ENCODE data around the gene IL1RAPL1. TPM values are rescaled to one million over a fixed set of nuclear protein-coding genes. Genes with fewer than 3 reads are reported as not detected.

Gene IL1RAPL1
- total RNA-seq, 4 donors from 2014 or later, result 0.24 to 6.2 TPM; not detected in 2

GRCh38 chrX:29902004-29902403 is 1314.8 kb downstream of the IL1RAPL1 start:
- Histone ChIP-seq H3K27me3 (no peaks in the 10 kb centered on the region), H3K4me3 (no peak overlapping the region), H3K27ac (no peak overlapping the region), H3K4me1 (no peaks in the 10 kb centered on the region), H3K9me3 (no peaks in the 10 kb centered on the region), H3K36me3 (no peaks in the 10 kb centered on the region)
- intact Hi-C loops (cut with DNase I; ENCODE audit: low total_unique reads), result no loop called here
- DNase-seq, result no peak
- no peak for TF ChIP-seq CTCF (IDR thresholded peaks at IDR 0.05)
- TF ChIP-seq POLR2A (IDR thresholded peaks at IDR 0.05), result no peak

GRCh38 chrX:29903360-29903759 is 1316.1 kb downstream of the IL1RAPL1 start:
- H3K4me3 ChIP-seq, result no peak overlapping the region
- DNase-seq, result no peak
- intact Hi-C loops (cut with DNase I; ENCODE audit: low total_unique reads), result no loop called here
- no peaks in the 10 kb centered on the region for H3K4me1 ChIP-seq
- H3K27me3 ChIP-seq, result no peaks in the 10 kb centered on the region
- H3K9me3 ChIP-seq, result no peaks in the 10 kb centered on the region
- no peak for TF ChIP-seq POLR2A (IDR thresholded peaks at IDR 0.05)
- no peak for TF ChIP-seq CTCF (IDR thresholded peaks at IDR 0.05)
- no peak overlapping the region for H3K27ac ChIP-seq
- no peaks in the 10 kb centered on the region for H3K36me3 ChIP-seq

- intact Hi-C loops (cut with DNase I; ENCODE audit: low total_unique reads), result no loop called here
- TF ChIP-seq CTCF (IDR thresholded peaks at IDR 0.05), result no peak
- TF ChIP-seq POLR2A (IDR thresholded peaks at IDR 0.05), result no peak
- DNase-seq, result no peak
- Histone ChIP-seq H3K27ac (no peak overlapping the region), H3K27me3 (no peaks in the 10 kb centered on the region), H3K4me1 (no peaks in the 10 kb centered on the region), H3K9me3 (no peaks in the 10 kb centered on the region), H3K36me3 (no peaks in the 10 kb centered on the region), H3K4me3 (no peak overlapping the region)
Observed at GRCh38 chrX:29911673-29912072, 1324.4 kb downstream of the IL1RAPL1 start.

- no peaks in the 10 kb centered on the region for H3K9me3 ChIP-seq
- no peak for DNase-seq
- H3K27ac ChIP-seq, result no peak overlapping the region
- intact Hi-C loops (cut with DNase I; ENCODE audit: low total_unique reads), result no loop called here
- H3K36me3 ChIP-seq, result no peaks in the 10 kb centered on the region
- H3K27me3 ChIP-seq, result no peaks in the 10 kb centered on the region
- H3K4me1 ChIP-seq, result no peaks in the 10 kb centered on the region
- no peak overlapping the region for H3K4me3 ChIP-seq
- TF ChIP-seq POLR2A (IDR thresholded peaks at IDR 0.05) (no peak), CTCF (IDR thresholded peaks at IDR 0.05) (no peak)
Observed at GRCh38 chrX:29913647-29914046, 1326.4 kb downstream of the IL1RAPL1 start.

GRCh38 chrX:29922607-29923006 is 1335.4 kb downstream of the IL1RAPL1 start:
- H3K9me3 ChIP-seq, result no peaks in the 10 kb centered on the region
- no peaks in the 10 kb centered on the region for H3K36me3 ChIP-seq
- intact Hi-C loops (cut with DNase I; ENCODE audit: low total_unique reads), result no loop called here
- no peak overlapping the region for H3K27ac ChIP-seq
- no peaks in the 10 kb centered on the region for H3K27me3 ChIP-seq
- no peak overlapping the region for H3K4me3 ChIP-seq
- TF ChIP-seq POLR2A (IDR thresholded peaks at IDR 0.05) (no peak), CTCF (IDR thresholded peaks at IDR 0.05) (no peak)
- no peak for DNase-seq
- H3K4me1 ChIP-seq, result no peaks in the 10 kb centered on the region
